ENCODE data around the gene KRTAP10-9.
"Not testable (repeated sequence)": the region's sequence is repeated elsewhere in the genome, so short reads cannot be mapped to it uniquely, and the experiment has no call there.

Gene KRTAP10-9

GRCh38 chr21:44644878-44645277 lies 18.0 kb downstream of the KRTAP10-9 start:
- no peak for DNase-seq

GRCh38 chr21:44646366-44647221 lies 19.7 kb downstream of the KRTAP10-9 start, which contains the start of gene KRTAP10-11:
KRTAP10-11 (plus strand) TSS chr21:44646414; CDS start chr21:44646459, 45 bp downstream.
- not testable (repeated sequence) for DNase-seq

- DNase-seq, result no peak
These were observed 20.3 kb downstream of the KRTAP10-9 start for GRCh38 chr21:44647222-44647552.

- DNase-seq, result no peak
These were observed 21.8 kb downstream of the KRTAP10-9 start for GRCh38 chr21:44648557-44649311.

- DNase-seq, result no peak
These were observed 22.7 kb downstream of the KRTAP10-9 start for GRCh38 chr21:44649521-44650100.

- no peak for DNase-seq
These were observed 23.5 kb downstream of the KRTAP10-9 start for GRCh38 chr21:44650265-44650972.

GRCh38 chr21:44650973-44651675 lies 24.2 kb downstream of the KRTAP10-9 start:
- no peak for DNase-seq

GRCh38 chr21:44653123-44653522 lies 26.2 kb downstream of the KRTAP10-9 start:
- DNase-seq, result no peak

GRCh38 chr21:44653656-44654575 lies 27.0 kb downstream of the KRTAP10-9 start:
- no peak for DNase-seq

GRCh38 chr21:44654576-44655175 lies 27.8 kb downstream of the KRTAP10-9 start, which contains the start of gene KRTAP12-4:
KRTAP12-4 (minus strand) TSS chr21:44654659; CDS start chr21:44654614, 45 bp downstream.
- no peak for DNase-seq

GRCh38 chr21:44656868-44657267 lies 30.0 kb downstream of the KRTAP10-9 start:
- no peak for DNase-seq

- DNase-seq, result no peak
These were observed 31.0 kb downstream of the KRTAP10-9 start, which contains the start of gene KRTAP12-3 for GRCh38 chr21:44657635-44658540. KRTAP12-3 (plus strand) TSS chr21:44657932; CDS start chr21:44657980, 48 bp downstream.

- no peak for DNase-seq
These were observed 31.6 kb downstream of the KRTAP10-9 start for GRCh38 chr21:44658541-44658910.

GRCh38 chr21:44658913-44659595 lies 32.2 kb downstream of the KRTAP10-9 start:
- no peak for DNase-seq

- DNase-seq, result not testable (repeated sequence)
These were observed 34.7 kb downstream of the KRTAP10-9 start for GRCh38 chr21:44661567-44661966.

- DNase-seq, result no peak
These were observed 37.8 kb downstream of the KRTAP10-9 start for GRCh38 chr21:44664691-44665090.

GRCh38 chr21:44666401-44667320 lies 39.8 kb downstream of the KRTAP10-9 start, which contains the start of gene KRTAP12-2:
KRTAP12-2 (minus strand) TSS chr21:44666927; CDS start chr21:44666886, 41 bp downstream.
- DNase-seq, result no peak
